Measurements from ENCODE around the gene GAB3. TPM values are rescaled to one million over a fixed set of nuclear protein-coding genes. Genes with fewer than 3 reads are reported as not detected.
A peak's percentile ranks its signal among the peaks of the same experiment; 100 is the strongest.

The GAB3 gene
- total and polyA plus RNA-seq, 9 of the 15 experiments (the other 6 are each of a cell fraction or from before 2014, with no cell fraction given): 16.1 to 31.4 (median 20.2) TPM

DNA sequence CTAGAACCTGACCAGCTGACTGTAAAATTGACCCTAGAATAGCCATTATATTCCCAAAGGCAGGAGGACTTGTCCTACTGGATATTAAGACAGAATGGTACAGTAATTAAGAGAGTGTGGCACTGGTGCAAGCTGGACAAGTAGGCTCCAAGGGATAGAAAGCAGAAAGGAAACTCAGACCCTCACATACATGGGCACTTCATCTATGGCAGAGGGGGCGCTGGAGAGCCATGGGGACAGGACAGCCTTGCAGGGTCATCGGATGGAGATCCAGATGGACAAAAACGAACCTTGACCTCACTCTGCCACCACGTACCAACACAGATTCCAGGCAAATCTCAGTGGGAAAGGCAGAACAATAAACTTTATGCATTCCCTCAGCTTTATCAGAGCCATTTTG lies 40.6 kb downstream of the GAB3 start:
- Histone ChIP-seq H3K9me1 (ENCODE audit: control insufficient read depth, insufficient read depth, low read length) (peaks cover 3% of the 10 kb centered on the region), H3K27me3 (ENCODE audit: control insufficient read depth in 2 of 2, insufficient read depth in 2 of 2, low read length in 2 of 2) (no peaks in the 10 kb centered on the region), H3K9me3 (replicated peaks; ENCODE audit: control insufficient read depth, insufficient read depth, low read depth, low read length) (no peaks in the 10 kb centered on the region), H4K20me1 (replicated peaks; ENCODE audit: control insufficient read depth, insufficient read depth, low read length) (0 out of 2 replicates have a peak, but pooled peaks cover 2% of the 10 kb centered on the region), H3K4me1 (replicated peaks in 1 of 2; ENCODE audit: control insufficient read depth in 2 of 2, insufficient read depth in 2 of 2, low read length in 2 of 2) (no peaks in the 10 kb centered on the region; a peak in 1 of 5 replicates), H3K36me3 (ENCODE audit: control insufficient read depth, insufficient read depth, low read length) (peaks cover 77% of the 10 kb centered on the region), H3K4me3 (no peak overlapping the region), H3K27ac (ENCODE audit: extremely low read depth, low read depth, low read length) (no peak overlapping the region), H3K4me2 (ENCODE audit: insufficient read depth, low read length) (no peak overlapping the region), H3K9ac (ENCODE audit: insufficient read depth in 1 of 2, low read depth in 2 of 2, low read length in 2 of 2) (no peak overlapping the region), H2AFZ (ENCODE audit: low read depth, low read length) (no peak overlapping the region), H3K79me2 (ENCODE audit: control insufficient read depth, insufficient read depth, low read length) (no peaks in the 10 kb centered on the region)
- no TSS peak for BruUV-seq (replicated peaks)
- ATAC-seq (no peak), FAIRE-seq (no peak), DNase-seq (ENCODE audit: extremely low read depth in 1 of 4, low spot score in 3 of 4) (peak in 2 of 4 experiments; percentile 28 to 35)
- ChIA-PET POLR2A (no interaction called here), CTCF (ENCODE audit: low intra/inter-chr PET ratio) (no interaction called here)
- WGBS (ENCODE audit: insufficient coverage, low coverage, missing lambda C conversion rate): 72% methylated on average over 4 of the region's 4 CpGs
- intact Hi-C loops (cut with micrococcal nuclease) (no loop called here), in situ Hi-C loops (cut with MboI) (no loop called here)
- no peak for TF ChIP-seq TEAD1 (CRISPR knock-in tag; IDR thresholded peaks at IDR 0.05)
- TF ChIP-seq, protein P1, sequence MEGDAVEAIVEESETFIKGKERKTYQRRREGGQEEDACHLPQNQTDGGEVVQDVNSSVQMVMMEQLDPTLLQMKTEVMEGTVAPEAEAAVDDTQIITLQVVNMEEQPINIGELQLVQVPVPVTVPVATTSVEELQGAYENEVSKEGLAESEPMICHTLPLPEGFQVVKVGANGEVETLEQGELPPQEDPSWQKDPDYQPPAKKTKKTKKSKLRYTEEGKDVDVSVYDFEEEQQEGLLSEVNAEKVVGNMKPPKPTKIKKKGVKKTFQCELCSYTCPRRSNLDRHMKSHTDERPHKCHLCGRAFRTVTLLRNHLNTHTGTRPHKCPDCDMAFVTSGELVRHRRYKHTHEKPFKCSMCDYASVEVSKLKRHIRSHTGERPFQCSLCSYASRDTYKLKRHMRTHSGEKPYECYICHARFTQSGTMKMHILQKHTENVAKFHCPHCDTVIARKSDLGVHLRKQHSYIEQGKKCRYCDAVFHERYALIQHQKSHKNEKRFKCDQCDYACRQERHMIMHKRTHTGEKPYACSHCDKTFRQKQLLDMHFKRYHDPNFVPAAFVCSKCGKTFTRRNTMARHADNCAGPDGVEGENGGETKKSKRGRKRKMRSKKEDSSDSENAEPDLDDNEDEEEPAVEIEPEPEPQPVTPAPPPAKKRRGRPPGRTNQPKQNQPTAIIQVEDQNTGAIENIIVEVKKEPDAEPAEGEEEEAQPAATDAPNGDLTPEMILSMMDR (IDR thresholded peaks at IDR 0.05 in 2 of 3, conservative IDR thresholded peaks at IDR 0.05 in 1 of 3; ENCODE audit: insufficient read depth in 2 of 3, low read depth in 1 of 3, low read length in 3 of 3): peak; percentile 19 to 42 (median 25); a peak in 4 of 6 replicates
- no peak for TF ChIP-seq HDAC2 (IDR thresholded peaks at IDR 0.05)

All from K562 (cell line).